Measurements from ENCODE around the gene IGFBP6. TPM values are rescaled to one million over a fixed set of nuclear protein-coding genes. Genes with fewer than 3 reads are reported as not detected.

IGFBP6 gene
- total and polyA plus RNA-seq, 4 donors: 1.6 to 17.6 (median 12.0) TPM

- Histone ChIP-seq H3K9ac (ENCODE audit: low read depth in 1 of 2, low read length in 2 of 2) (peak overlapping the region; percentile 48 to 72), H3K27ac (ENCODE audit: low read depth in 1 of 2, low read length in 2 of 2) (peak overlapping the region; percentile 71 to 90), H3K9me3 (ENCODE audit: control insufficient read depth in 4 of 4, low read length in 3 of 4) (no peaks in the 10 kb centered on the region), H3K4me3 (ENCODE audit: low read depth in 1 of 3, low read length in 3 of 3) (peak overlapping the region; percentile 63 to 82 (median 80)), H3K36me3 (ENCODE audit: control insufficient read depth in 4 of 4, insufficient read depth in 3 of 4, low read depth in 1 of 4, low read length in 3 of 4) (peaks cover 6 to 16% (median 8%) of the 10 kb centered on the region in 4 donors), H3K27me3 (ENCODE audit: control insufficient read depth in 4 of 4, insufficient read depth in 4 of 4, low read length in 3 of 4) (no peaks in the 10 kb centered on the region), H3K4me1 (ENCODE audit: control insufficient read depth in 4 of 4, insufficient read depth in 4 of 4, low read length in 3 of 4) (peaks cover 5 to 23% (median 12%) of the 10 kb centered on the region in 4 donors)
- DNase-seq (ENCODE audit: low spot score): no peak
- 29% methylated on average over 25 of the region's 25 CpGs for WGBS
- TF ChIP-seq, protein P1, sequence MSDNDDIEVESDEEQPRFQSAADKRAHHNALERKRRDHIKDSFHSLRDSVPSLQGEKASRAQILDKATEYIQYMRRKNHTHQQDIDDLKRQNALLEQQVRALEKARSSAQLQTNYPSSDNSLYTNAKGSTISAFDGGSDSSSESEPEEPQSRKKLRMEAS (IDR thresholded peaks at IDR 0.05): peak; percentile 21
- no peak for TF ChIP-seq JUND (IDR thresholded peaks at IDR 0.05)
Measured at GRCh38 chr12:53078425-53079225, 18.8 kb upstream of the IGFBP6 start.

DNA sequence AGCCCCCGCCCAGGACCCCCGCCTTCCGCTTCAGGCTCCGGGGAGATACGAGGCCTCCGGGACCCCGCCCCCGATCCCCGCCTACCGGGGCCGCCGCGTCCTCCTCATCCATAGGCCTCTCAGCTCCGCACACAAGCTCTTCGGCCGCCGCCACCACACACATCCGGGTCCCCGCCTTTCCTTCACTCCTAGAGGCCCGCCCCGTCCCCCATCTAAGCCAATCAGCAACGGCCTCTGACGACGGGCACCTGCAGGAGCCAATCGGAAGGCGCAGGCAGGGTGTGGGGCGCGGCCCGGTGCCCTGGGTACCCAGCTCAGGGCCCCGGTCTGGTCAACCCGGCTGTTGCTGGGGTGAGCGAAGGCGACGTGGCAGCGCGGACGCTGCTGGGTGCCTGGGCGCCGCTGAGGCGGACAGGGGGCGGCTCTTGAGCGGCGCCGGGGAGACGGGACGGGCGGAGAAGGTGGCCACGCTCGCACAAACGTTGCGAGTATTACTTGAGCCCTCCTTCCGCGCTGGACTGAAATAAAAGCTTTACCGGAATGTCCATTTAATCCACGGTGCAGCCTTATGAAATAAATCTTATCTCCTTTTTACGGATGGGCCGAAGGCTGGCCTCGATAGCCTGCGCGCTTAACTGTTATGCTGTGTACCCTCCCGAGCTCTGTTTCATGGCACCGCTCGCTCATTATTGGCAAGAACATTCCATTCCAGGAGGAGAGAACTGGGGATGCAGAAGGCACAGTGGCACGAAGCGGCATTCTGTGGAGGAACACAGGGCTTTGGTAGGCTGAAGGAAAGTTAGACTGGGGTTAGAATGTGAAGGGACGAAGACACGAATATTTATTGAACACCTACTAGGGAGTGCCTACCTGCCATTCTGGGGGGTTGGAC lies 18.0 kb upstream of the IGFBP6 start, which contains the start of gene SPRYD3:
SPRYD3 (minus strand) TSS at position 165 of the 892 bp plus-strand sequence; CDS start at position 108, 57 bp downstream.
- TF ChIP-seq HNF4A (conservative IDR thresholded peaks at IDR 0.05) (no peak), FOXA2 (IDR thresholded peaks at IDR 0.05) (no peak), NR2F2 (IDR thresholded peaks at IDR 0.05) (peak; percentile 21), ZBTB33 (IDR thresholded peaks at IDR 0.05) (no peak), HNF4G (IDR thresholded peaks at IDR 0.05) (no peak), JUND (IDR thresholded peaks at IDR 0.05) (no peak), ATF3 (IDR thresholded peaks at IDR 0.05) (no peak), RAD21 (IDR thresholded peaks at IDR 0.05) (peak; percentile 8 to 23), FOXA1 (IDR thresholded peaks at IDR 0.05) (no peak), TAF1 (conservative IDR thresholded peaks at IDR 0.05) (no peak), CTCF (IDR thresholded peaks at IDR 0.05; ENCODE audit: low read depth, low read length, missing input control) (no peak), SP1 (IDR thresholded peaks at IDR 0.05) (peak; percentile 99), RXRA (IDR thresholded peaks at IDR 0.05) (no peak), YY1 (IDR thresholded peaks at IDR 0.05) (peak; percentile 69), EGR1 (IDR thresholded peaks at IDR 0.05; ENCODE audit: low read depth in 2 of 2) (no peak), GABPA (IDR thresholded peaks at IDR 0.05 in 1 of 2, conservative IDR thresholded peaks at IDR 0.05 in 1 of 2) (peak; percentile 37 to 75)
- TF ChIP-seq, protein P2, sequence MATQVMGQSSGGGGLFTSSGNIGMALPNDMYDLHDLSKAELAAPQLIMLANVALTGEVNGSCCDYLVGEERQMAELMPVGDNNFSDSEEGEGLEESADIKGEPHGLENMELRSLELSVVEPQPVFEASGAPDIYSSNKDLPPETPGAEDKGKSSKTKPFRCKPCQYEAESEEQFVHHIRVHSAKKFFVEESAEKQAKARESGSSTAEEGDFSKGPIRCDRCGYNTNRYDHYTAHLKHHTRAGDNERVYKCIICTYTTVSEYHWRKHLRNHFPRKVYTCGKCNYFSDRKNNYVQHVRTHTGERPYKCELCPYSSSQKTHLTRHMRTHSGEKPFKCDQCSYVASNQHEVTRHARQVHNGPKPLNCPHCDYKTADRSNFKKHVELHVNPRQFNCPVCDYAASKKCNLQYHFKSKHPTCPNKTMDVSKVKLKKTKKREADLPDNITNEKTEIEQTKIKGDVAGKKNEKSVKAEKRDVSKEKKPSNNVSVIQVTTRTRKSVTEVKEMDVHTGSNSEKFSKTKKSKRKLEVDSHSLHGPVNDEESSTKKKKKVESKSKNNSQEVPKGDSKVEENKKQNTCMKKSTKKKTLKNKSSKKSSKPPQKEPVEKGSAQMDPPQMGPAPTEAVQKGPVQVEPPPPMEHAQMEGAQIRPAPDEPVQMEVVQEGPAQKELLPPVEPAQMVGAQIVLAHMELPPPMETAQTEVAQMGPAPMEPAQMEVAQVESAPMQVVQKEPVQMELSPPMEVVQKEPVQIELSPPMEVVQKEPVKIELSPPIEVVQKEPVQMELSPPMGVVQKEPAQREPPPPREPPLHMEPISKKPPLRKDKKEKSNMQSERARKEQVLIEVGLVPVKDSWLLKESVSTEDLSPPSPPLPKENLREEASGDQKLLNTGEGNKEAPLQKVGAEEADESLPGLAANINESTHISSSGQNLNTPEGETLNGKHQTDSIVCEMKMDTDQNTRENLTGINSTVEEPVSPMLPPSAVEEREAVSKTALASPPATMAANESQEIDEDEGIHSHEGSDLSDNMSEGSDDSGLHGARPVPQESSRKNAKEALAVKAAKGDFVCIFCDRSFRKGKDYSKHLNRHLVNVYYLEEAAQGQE (IDR thresholded peaks at IDR 0.05): peak; percentile 81
- TF ChIP-seq, protein P1 (IDR thresholded peaks at IDR 0.05): no peak
- peak within 1 kb of the TSS; percentile 48 to 72 for H3K9ac ChIP-seq (ENCODE audit: low read depth in 1 of 2, low read length in 2 of 2)
- H3K27ac ChIP-seq (ENCODE audit: low read depth in 1 of 2, low read length in 2 of 2): peak within 1 kb of the TSS; percentile 74 to 90
- H3K36me3 ChIP-seq (ENCODE audit: control insufficient read depth in 4 of 4, insufficient read depth in 3 of 4, low read depth in 1 of 4, low read length in 3 of 4): peaks cover 6 to 16% (median 8%) of the 10 kb centered on the region in 4 donors
- H3K9me3 ChIP-seq (ENCODE audit: control insufficient read depth in 4 of 4, low read length in 3 of 4): no peaks in the 10 kb centered on the region
- peak; percentile 99 for DNase-seq (ENCODE audit: low spot score)
- H3K4me3 ChIP-seq (ENCODE audit: low read depth in 1 of 3, low read length in 3 of 3): peak within 1 kb of the TSS; percentile 80 to 82 (median 82)
- 3% methylated on average over 67 of the region's 67 CpGs for WGBS
- H3K27me3 ChIP-seq (ENCODE audit: control insufficient read depth in 4 of 4, insufficient read depth in 4 of 4, low read length in 3 of 4): no peaks in the 10 kb centered on the region
- H3K4me1 ChIP-seq (ENCODE audit: control insufficient read depth in 4 of 4, insufficient read depth in 4 of 4, low read length in 3 of 4): peaks cover 5 to 17% (median 11%) of the 10 kb centered on the region in 4 donors

Measured in liver (tissue), 9 donors.